ENCODE measurements around the gene TCF4.

DNA sequence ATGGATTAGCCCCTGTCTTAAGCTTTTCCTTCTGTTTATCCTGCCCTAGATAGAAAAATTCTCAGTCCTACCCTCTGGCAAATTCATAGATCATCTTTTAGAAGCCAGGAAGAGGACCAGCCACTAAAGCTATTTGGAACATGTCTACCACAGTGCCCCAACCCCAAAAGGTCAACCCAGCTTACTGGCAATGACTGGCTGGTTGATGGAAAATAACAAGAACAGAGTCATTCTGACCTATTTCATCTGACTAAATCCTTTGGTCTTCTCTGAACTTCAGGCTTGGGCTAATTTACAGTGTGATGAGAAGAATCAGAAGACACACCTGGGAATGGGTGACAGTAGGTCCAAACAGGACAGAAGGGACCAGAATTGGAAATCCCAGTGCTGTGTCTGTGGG, 401.4 kb downstream of the TCF4 start:
- TF ChIP-seq POLR2A (IDR thresholded peaks at IDR 0.05; ENCODE audit: low read depth, low read length) (no peak), SPI1 (IDR thresholded peaks at IDR 0.05; ENCODE audit: low read depth, low read length) (no peak), POLR2AphosphoS5 (IDR thresholded peaks at IDR 0.05; ENCODE audit: low read depth, low read length) (no peak), TAF1 (IDR thresholded peaks at IDR 0.05; ENCODE audit: low read depth, low read length) (no peak), POU2F2 (IDR thresholded peaks at IDR 0.05; ENCODE audit: low read depth, low read length) (no peak), PAX5 (IDR thresholded peaks at IDR 0.05; ENCODE audit: insufficient read depth, low read length, severe bottlenecking) (no peak)
